H54 (cell line): ENCODE measurements around the gene GIGYF1.
A peak's percentile ranks its signal among the peaks of the same experiment; 100 is the strongest.
"Not testable (repeated sequence)": the region's sequence is repeated elsewhere in the genome, so short reads cannot be mapped to it uniquely, and the experiment has no call there.

ENCODE experiments used
- DNase-seq: peaks from one replicate; pipeline ENCODE4 v3.0.0; 2011; ENCODE audit warnings: low spot score, mixed read lengths; ENCODE audit not compliant: insufficient read length
- FAIRE-seq: peaks from 3 replicates; lab custom pipeline; 2011; peaks lifted over from hg19 to GRCh38; lab: Jason Lieb, UNC
- POLR2A ChIP-seq: IDR thresholded peaks from 2 replicates; pipeline ENCODE4 v1.6.1; 2011; ENCODE audit warnings: low read depth, mild to moderate bottlenecking, low read length

Gene GIGYF1

DNA sequence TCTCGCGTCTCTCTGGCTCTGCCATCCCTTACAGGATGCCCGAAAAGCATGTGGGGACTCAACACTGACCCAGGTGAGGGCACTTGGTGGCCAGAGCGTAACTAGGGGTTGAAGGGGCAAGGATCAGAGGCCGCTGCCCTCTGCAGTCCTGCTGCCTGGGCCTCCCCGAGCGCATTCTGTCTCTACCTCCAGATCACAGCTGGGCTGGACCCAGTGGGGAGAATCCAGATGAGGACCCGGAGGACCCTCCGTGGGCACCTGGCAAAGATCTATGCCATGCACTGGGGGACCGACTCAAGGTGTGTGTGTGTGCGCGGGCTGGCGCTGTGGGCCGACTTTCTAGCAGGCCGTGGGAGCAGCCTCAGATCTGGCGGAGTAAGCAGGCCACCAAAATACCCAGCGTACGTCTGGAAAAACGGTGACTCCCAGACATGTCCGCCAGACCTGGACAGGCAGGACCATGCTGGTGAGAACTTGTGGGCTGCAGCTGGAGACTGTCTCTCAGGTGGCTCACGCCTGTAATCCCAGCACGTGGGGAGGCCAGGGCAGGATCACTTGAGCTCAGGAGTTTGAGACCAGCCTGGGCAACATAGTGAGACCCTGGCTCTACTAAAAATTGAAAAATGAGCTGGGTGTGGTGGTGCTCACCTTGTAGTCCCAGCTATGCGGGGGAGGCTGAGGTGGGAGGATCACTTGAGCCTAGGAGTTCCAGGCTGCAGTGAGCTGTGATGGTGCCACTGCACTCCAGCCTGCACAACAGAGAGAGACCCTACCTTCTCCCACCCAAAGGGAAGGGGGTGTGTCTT, 17.3 kb downstream of the GIGYF1 start:
- no peak for TF ChIP-seq POLR2A
- DNase-seq (no peak), FAIRE-seq (no peak)

- no peak for TF ChIP-seq POLR2A
- no peak for FAIRE-seq
- DNase-seq = peak; percentile 75
These were observed 18.3 kb downstream of the GIGYF1 start for GRCh38 chr7:100675581-100676350.

- TF ChIP-seq POLR2A = no peak
- DNase-seq (no peak), FAIRE-seq (no peak)
These were observed 19.0 kb downstream of the GIGYF1 start for GRCh38 chr7:100675105-100675451.

DNA sequence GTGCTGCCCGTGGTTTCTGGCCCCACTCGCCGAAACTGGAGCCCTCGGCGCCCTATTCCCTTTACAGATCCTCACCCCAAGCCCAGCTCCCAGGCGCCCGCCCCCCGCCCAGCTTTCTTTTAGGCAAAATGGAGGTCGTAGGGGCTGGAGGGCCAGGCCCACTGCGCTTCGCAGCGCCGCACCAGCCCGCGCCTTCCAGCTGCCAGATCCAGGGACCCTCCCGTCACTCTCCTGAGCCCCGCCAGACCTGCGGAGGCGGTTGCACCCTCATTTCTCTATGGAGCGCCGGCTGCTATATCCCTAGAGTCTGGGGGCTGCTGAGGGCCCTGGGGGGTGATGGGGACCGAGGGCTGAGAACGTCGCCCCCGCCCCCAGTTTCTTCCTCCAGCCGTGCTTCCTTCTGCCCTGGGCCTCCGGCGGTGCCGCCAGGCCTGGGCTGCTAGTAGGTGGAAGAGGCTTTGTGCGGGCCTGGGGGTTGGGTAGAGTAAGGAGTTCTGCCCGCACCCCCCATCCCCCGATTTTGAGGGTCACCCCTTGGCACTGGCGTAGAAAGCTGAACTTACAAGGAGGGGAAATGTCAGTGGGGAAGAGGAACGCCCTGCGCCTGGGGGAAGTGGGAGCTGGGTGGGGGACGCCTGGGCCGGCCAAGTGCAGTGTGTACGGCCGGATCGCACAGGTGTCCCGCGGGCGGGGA, 19.5 kb downstream of the GIGYF1 start:
- TF ChIP-seq POLR2A = no peak
- DNase-seq = no peak
- no peak for FAIRE-seq

- TF ChIP-seq POLR2A = 0 out of 2 replicates have a peak, but pooled peaks have one; percentile 12
- DNase-seq = no peak
- no peak for FAIRE-seq
These were observed 20.1 kb downstream of the GIGYF1 start for GRCh38 chr7:100673942-100674410.

DNA sequence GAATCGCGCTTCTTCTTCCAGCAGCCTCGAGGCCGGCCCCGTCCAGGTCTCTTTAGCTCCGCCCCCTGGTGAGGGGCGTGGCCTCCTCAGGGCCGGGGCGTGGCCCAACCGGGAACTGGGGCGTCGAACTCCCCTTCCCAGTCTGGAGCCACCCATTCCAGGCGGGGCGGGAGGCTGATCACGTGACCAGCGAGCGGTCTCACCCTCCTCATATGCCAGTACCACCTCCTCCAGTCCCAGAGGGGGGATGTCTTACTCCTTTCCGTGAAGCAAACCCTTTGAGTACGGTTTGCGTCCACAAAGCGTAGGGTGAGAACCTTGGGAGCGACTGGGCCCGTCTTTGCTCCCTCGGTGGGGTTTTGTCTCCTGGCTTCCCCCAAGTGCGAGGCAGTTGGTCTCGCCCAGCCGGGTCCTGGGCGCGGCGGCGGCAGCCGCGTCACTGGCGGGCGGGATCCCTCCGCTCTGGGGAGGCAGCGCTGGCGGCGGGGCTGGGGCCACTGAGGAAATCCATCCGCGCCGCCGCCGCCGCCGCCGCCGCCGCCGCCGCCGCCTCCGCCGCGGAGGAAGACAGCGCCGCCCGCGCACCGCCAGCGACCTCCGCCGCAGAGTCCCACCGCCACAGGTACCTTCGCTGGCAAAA, 20.6 kb downstream of the GIGYF1 start, which contains the start of gene GNB2:
GNB2 (plus strand) TSS at position 439 of the 640 bp plus-strand sequence. CDS start 2,526 bp downstream, outside the sequence.
- 0 out of 2 replicates have a peak, but pooled peaks have one; percentile 19 for TF ChIP-seq POLR2A
- peak; percentile 48 for FAIRE-seq
- peak; percentile 95 for DNase-seq

GRCh38 chr7:100671353-100672327, 22.4 kb downstream of the GIGYF1 start:
- FAIRE-seq (no peak), DNase-seq (no peak)
- no peak for TF ChIP-seq POLR2A

- DNase-seq (no peak), FAIRE-seq (no peak)
- no peak for TF ChIP-seq POLR2A
These were observed 24.0 kb downstream of the GIGYF1 start for GRCh38 chr7:100670074-100670473.

DNA sequence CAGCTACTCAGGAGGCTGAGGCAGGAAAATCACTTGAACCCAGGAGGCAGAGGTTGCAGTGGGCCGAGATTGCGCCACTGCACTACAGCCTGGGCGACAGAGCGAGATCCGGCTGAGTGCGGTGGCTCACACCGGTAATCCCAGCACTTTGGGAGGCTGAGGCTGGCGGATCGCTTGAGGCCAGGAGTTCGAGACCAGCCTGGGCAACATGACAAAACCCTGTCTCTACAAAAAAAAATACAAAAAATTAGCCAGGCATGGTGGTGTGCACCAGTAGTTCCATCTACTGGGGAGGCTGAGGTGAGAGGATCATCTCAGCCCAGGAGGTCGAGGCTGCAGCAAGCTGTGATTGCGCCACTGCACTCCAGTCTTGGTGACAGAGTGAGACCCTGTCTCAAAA, 24.9 kb downstream of the GIGYF1 start:
- DNase-seq, FAIRE-seq: not testable (repeated sequence)

DNA sequence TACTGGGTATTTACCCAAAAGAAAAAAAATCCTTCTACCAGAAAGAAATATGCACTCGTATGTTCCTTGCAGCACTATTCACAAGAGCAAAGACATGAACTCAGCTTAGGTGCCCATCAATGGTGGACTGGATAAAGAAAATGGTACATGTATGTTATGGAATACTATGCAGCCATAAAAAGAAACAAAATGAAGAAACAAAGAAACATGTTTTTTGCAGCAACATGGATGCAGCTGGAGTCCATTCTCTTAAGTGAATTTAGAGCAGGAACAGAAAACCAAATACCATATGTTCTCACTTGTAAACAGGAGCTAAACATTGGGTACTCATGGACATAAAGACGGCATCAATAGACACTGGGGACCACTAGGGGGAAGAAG, 26.0 kb downstream of the GIGYF1 start:
- FAIRE-seq = no peak
- no peak for DNase-seq
- no peak for TF ChIP-seq POLR2A

DNA sequence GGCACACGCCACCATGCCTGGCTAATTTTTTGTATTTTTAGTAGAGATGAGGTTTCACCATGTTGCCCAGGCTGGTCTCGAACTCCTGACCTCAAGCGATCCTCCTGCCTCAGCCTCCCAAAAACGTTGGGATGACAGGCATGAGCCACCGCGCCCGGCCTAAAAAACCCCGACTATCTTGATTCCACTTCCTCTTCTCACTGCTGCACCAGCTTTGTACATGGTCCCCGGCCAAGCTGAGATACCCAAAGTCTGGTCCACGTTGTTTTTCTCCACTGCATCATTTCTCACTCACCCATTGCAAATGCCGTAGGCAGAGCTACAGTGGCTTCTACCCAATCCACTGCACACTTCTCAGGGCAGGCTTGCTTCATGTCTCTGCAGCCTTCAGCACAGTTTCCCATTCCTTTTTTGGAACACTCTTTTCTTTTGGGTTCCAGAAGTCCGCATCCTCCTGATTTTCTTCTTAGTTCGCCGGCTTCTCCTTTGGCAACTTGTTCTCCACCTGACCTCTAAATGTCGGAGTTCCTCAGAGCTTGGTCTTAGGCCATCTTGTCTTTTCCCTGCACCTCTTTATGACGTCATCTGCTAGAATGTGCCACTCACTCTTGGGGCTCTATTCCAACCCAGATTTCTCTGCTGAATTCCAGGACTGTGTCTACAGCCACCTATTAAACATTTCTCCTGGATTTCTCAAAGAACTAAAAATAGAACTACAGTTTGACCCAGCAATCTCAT, 26.6 kb downstream of the GIGYF1 start:
- FAIRE-seq (no peak), DNase-seq (no peak)
- TF ChIP-seq POLR2A = no peak
